ENCODE measurements around the gene MORC1.
"Not testable (repeated sequence)": the region's sequence is repeated elsewhere in the genome, so short reads cannot be mapped to it uniquely, and the experiment has no call there.

MORC1 gene

DNA sequence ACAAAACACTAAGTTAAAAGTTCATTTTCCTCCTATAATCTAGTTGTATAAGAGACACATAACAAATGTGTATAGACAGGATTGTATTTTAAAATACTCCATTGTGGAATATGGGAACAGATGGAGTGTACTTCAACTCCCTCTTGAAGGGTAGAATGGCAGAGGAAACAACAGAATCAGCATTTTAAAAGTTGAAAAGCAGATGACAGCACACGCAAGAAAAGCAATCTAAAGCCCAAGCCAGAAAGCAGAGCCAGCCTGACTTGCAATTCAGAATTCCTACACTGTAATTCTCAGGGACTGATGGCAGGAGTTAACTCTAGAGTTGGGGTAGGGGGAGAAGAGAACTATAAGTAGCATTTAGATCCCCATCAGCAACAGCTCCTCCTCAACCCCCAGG is 22.8 kb downstream of the MORC1 start:
- Histone ChIP-seq H3K27me3 (ENCODE audit: insufficient read depth, low read length) (no peaks in the 10 kb centered on the region), H3K27ac (ENCODE audit: low read length) (no peak overlapping the region), H3K9ac (ENCODE audit: low read depth, low read length) (no peak overlapping the region), H3K4me3 (ENCODE audit: low read length) (no peak overlapping the region), H3K9me3 (ENCODE audit: insufficient read depth, low read depth, low read length) (no peaks in the 10 kb centered on the region), H3K4me1 (ENCODE audit: insufficient read depth, low read length) (no peaks in the 10 kb centered on the region), H3K36me3 (ENCODE audit: insufficient read depth, low read depth, low read length) (no peaks in the 10 kb centered on the region)

DNA sequence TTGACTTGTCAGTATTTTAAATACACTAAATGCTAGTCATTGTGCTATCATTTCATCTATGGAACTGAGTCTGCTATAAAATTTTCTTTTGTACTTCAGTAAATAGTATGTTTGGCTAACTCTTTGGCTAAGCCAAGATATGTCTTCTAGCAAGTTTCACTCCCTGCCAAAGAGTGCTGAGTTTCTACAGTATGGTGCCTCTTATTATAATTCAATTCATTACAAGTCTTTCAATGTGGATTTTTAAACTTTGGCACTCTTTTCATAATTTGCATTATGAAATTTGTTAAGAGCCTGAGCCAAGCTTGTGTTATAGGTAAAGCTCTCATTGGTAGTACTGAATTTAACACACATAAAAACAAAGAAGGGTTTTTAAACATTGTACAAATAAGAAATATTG is 24.4 kb downstream of the MORC1 start:
- H3K27ac ChIP-seq (ENCODE audit: low read length): no peak overlapping the region
- H3K9me3 ChIP-seq (ENCODE audit: insufficient read depth, low read depth, low read length): no peaks in the 10 kb centered on the region
- no peak overlapping the region for H3K4me3 ChIP-seq (ENCODE audit: low read length)
- H3K36me3 ChIP-seq (ENCODE audit: insufficient read depth, low read depth, low read length): no peaks in the 10 kb centered on the region
- H3K9ac ChIP-seq (ENCODE audit: low read depth, low read length): no peak overlapping the region
- H3K4me1 ChIP-seq (ENCODE audit: insufficient read depth, low read length): no peaks in the 10 kb centered on the region
- H3K27me3 ChIP-seq (ENCODE audit: insufficient read depth, low read length): no peaks in the 10 kb centered on the region

DNA sequence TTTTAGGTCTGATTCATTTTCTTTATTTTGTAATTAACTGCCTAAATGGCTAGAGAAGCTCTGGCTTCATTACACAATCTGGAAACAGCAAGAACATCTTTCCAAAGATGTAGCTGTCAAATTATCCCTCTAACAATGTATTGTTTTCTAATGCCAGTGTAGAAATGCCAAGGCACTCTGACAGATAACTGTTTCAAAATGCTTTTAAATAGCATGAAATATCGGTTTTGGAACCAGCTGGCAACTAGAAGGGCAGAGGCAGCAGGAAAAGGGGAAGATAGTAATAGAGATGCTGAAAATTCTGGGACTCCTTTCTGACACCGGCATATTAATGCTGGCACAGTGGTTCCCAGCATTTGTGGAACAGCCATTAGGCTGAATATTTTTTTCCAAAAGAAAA is 26.1 kb downstream of the MORC1 start:
- no peak overlapping the region for H3K9ac ChIP-seq (ENCODE audit: low read depth, low read length)
- H3K4me3 ChIP-seq (ENCODE audit: low read length): no peak overlapping the region
- no peaks in the 10 kb centered on the region for H3K36me3 ChIP-seq (ENCODE audit: insufficient read depth, low read depth, low read length)
- no peaks in the 10 kb centered on the region for H3K27me3 ChIP-seq (ENCODE audit: insufficient read depth, low read length)
- H3K9me3 ChIP-seq (ENCODE audit: insufficient read depth, low read depth, low read length): no peaks in the 10 kb centered on the region
- H3K27ac ChIP-seq (ENCODE audit: low read length): no peak overlapping the region
- no peaks in the 10 kb centered on the region for H3K4me1 ChIP-seq (ENCODE audit: insufficient read depth, low read length)

DNA sequence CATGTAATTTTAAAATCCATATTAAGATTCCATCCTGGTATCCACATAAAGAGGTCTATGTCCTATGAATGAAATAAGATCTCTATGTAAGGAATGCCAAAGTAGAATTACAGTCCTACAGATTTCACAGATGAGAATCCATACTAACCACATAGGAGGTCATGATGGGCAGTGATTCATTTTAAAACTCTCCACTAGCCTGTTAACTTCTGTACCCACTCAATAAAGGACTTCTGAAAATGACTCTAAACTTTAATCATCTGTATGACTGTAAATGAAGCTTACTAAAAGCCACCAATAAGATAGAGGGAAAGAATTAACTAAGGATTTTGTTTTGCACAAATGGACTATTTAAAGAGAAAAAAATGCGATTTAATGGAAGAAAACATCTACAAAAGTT is 28.7 kb downstream of the MORC1 start:
- no peaks in the 10 kb centered on the region for H3K4me1 ChIP-seq (ENCODE audit: insufficient read depth, low read length)
- H3K27me3 ChIP-seq (ENCODE audit: insufficient read depth, low read length): no peaks in the 10 kb centered on the region
- H3K27ac ChIP-seq (ENCODE audit: low read length): no peak overlapping the region
- no peak overlapping the region for H3K9ac ChIP-seq (ENCODE audit: low read depth, low read length)
- no peaks in the 10 kb centered on the region for H3K9me3 ChIP-seq (ENCODE audit: insufficient read depth, low read depth, low read length)
- no peaks in the 10 kb centered on the region for H3K36me3 ChIP-seq (ENCODE audit: insufficient read depth, low read depth, low read length)
- H3K4me3 ChIP-seq (ENCODE audit: low read length): no peak overlapping the region

DNA sequence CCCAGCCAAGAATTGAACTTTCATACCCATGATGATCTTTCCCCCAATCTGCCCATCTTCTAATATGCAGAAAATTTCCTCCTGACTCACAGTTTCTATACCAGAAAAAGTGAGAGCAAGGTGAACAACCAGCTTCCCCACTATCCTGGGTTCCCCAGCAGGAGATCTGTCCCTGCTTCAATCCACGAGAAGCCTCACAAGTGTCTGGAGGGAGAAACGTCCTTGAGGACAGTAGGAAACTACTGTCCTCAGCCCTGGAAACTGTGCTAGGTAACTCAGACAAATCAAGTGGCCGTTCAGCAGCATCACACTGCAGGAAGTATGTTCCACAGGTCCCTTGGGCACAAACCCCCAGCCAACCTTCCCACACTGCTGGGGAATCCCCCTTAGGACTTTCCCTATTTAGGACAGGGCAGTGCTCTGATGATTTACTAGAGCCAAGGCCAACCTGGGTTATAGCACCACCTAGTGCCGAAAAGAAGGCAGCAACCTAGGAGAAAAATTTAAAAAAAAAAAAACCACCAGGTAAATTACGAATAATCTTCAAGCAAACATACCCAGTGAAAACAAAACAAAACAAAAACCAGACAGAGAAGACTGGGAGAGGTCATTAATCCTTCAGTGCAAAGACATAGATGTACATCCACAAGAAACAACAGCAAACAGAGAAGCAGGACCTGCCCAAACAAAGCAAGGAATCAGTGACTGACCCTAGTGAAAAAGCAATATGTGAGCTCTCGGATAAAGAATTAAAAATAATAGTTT is 36.0 kb downstream of the MORC1 start:
- no peak overlapping the region for H3K9ac ChIP-seq (ENCODE audit: low read depth, low read length)
- H3K36me3 ChIP-seq (ENCODE audit: insufficient read depth, low read depth, low read length): no peaks in the 10 kb centered on the region

DNA sequence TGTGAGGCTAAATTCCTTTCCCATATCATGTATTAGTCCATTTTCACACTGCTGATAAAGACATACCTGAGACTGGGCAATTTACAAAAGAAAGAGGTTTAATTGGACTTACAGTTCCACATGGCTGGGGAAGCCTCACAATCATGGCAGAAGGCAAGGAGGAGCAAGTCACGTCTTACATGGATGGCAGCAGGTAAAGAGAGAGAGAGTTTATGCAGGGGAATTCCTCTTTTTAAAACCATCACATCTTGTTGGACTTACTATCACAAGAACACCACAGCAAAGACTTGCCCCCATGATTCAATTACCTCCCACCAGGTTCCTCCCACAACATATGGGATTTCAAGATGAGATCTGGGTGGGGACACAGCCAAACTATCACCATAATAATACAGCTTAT is 37.8 kb downstream of the MORC1 start:
- H3K9ac ChIP-seq (ENCODE audit: low read depth, low read length); H3K9me3 ChIP-seq (ENCODE audit: insufficient read depth, low read depth, low read length); H3K4me3 ChIP-seq (ENCODE audit: low read length): not testable (repeated sequence)

More for the DNA sequence above, 36.0 kb downstream of the MORC1 start:
- H3K4me1 ChIP-seq (ENCODE audit: insufficient read depth, low read length): no peaks in the 10 kb centered on the region
- no peak overlapping the region for H3K27ac ChIP-seq (ENCODE audit: low read length)
- no peaks in the 10 kb centered on the region for H3K9me3 ChIP-seq (ENCODE audit: insufficient read depth, low read depth, low read length)
- no peaks in the 10 kb centered on the region for H3K27me3 ChIP-seq (ENCODE audit: insufficient read depth, low read length)
- no peak overlapping the region for H3K4me3 ChIP-seq (ENCODE audit: low read length)

DNA sequence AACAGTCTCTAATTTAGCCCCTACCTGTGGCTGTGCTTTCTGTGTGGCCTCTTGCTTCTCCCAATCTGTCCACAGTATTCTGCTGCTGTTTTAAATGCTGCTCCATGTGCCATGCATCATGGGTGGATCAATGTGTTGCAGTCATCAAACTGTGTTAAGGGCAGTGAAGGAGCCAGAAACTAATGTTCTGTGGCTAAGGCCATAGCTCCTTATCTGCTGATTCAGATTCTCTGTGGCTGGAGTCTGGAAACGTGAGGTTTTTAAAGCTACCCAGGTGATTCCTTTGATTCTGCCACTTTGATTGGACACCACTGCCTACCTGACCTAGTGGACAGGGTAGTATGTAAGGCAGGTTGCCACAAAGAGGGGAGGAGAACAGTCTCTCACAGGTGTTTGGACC is 44.8 kb downstream of the MORC1 start:
- H3K36me3 ChIP-seq (ENCODE audit: insufficient read depth, low read depth, low read length): no peaks in the 10 kb centered on the region
- no peak overlapping the region for H3K27ac ChIP-seq (ENCODE audit: low read length)
- H3K4me1 ChIP-seq (ENCODE audit: insufficient read depth, low read length): no peaks in the 10 kb centered on the region
- H3K27me3 ChIP-seq (ENCODE audit: insufficient read depth, low read length): no peaks in the 10 kb centered on the region
- no peaks in the 10 kb centered on the region for H3K9me3 ChIP-seq (ENCODE audit: insufficient read depth, low read depth, low read length)
- H3K4me3 ChIP-seq (ENCODE audit: low read length): no peak overlapping the region
- no peak overlapping the region for H3K9ac ChIP-seq (ENCODE audit: low read depth, low read length)

More for the DNA sequence above, 37.8 kb downstream of the MORC1 start:
- H3K36me3 ChIP-seq (ENCODE audit: insufficient read depth, low read depth, low read length); H3K27ac ChIP-seq (ENCODE audit: low read length); H3K4me1 ChIP-seq (ENCODE audit: insufficient read depth, low read length); H3K27me3 ChIP-seq (ENCODE audit: insufficient read depth, low read length): not testable (repeated sequence)

DNA sequence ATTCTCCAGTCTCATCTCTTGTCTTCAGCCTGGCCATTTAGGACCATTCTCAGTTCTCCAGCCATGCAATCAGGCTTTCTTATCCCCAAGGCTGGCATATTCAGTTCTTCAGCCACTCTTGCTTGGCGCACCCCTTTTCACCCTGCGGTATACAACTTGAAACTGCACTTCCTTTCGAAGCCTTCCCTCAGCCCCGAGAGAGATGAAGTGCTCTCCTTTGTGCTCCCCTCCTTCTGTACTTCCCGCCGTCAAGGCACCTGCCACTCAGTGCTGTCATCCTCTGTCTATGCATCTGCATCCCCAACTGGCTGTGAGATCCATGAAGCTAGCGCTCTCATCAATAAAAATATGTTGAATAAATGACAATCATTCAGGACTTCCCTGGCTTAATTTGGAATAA is 45.7 kb downstream of the MORC1 start:
- H3K4me3 ChIP-seq (ENCODE audit: low read length): no peak overlapping the region
- H3K36me3 ChIP-seq (ENCODE audit: insufficient read depth, low read depth, low read length): no peaks in the 10 kb centered on the region
- no peaks in the 10 kb centered on the region for H3K27me3 ChIP-seq (ENCODE audit: insufficient read depth, low read length)
- H3K9me3 ChIP-seq (ENCODE audit: insufficient read depth, low read depth, low read length): no peaks in the 10 kb centered on the region
- H3K9ac ChIP-seq (ENCODE audit: low read depth, low read length): no peak overlapping the region
- H3K4me1 ChIP-seq (ENCODE audit: insufficient read depth, low read length): no peaks in the 10 kb centered on the region
- no peak overlapping the region for H3K27ac ChIP-seq (ENCODE audit: low read length)

DNA sequence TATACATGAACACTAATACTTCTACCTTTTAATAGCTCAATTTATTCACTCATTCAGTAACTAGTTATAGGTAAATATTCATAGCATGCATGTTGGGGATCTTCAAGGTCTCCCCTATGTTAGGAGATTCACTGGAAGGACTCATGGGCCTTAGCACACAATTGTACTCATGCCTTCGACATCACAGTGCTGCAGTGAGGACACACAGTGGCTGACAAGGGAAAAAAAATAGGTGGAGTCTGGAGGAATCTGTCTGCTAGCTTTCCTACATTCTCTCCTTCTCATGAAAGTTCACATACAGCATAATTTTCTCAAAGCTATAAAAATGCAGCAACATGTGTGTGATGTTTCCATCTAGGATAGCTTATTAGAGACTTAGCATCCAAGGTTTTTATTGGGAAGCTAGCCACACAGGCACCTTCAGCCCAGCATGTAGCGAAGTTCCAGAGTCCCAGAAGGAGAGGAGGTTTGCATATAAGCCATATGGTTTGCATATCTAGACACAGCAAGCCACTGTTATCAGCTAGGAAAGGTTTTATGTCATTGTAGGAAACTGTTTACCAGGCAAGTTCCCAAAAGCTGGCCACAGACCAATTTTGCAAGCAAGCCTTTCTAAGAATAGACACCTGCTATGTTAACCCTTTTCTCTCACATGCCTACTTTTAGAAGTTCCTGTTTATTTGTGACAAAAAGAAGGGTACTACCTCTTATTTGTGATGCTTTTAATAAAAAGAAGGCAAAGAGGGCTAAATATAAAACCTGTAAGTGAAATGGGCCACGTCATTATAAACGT is 46.4 kb downstream of the MORC1 start:
- H3K36me3 ChIP-seq (ENCODE audit: insufficient read depth, low read depth, low read length): no peaks in the 10 kb centered on the region
- H3K27ac ChIP-seq (ENCODE audit: low read length): no peak overlapping the region
- no peak overlapping the region for H3K9ac ChIP-seq (ENCODE audit: low read depth, low read length)
- H3K9me3 ChIP-seq (ENCODE audit: insufficient read depth, low read depth, low read length): no peaks in the 10 kb centered on the region
- no peaks in the 10 kb centered on the region for H3K4me1 ChIP-seq (ENCODE audit: insufficient read depth, low read length)
- H3K4me3 ChIP-seq (ENCODE audit: low read length): no peak overlapping the region
- H3K27me3 ChIP-seq (ENCODE audit: insufficient read depth, low read length): no peaks in the 10 kb centered on the region

GRCh38 chr3:109070211-109070610 is 47.7 kb downstream of the MORC1 start:
- Histone ChIP-seq H3K4me3 (ENCODE audit: low read length) (no peak overlapping the region), H3K27me3 (ENCODE audit: insufficient read depth, low read length) (no peaks in the 10 kb centered on the region), H3K36me3 (ENCODE audit: insufficient read depth, low read depth, low read length) (no peaks in the 10 kb centered on the region), H3K9me3 (ENCODE audit: insufficient read depth, low read depth, low read length) (no peaks in the 10 kb centered on the region), H3K9ac (ENCODE audit: low read depth, low read length) (no peak overlapping the region), H3K4me1 (ENCODE audit: insufficient read depth, low read length) (no peaks in the 10 kb centered on the region), H3K27ac (ENCODE audit: low read length) (no peak overlapping the region)

- H3K27me3 ChIP-seq (ENCODE audit: insufficient read depth, low read length): no peaks in the 10 kb centered on the region
- H3K27ac ChIP-seq (ENCODE audit: low read length): no peak overlapping the region
- H3K4me3 ChIP-seq (ENCODE audit: low read length): no peak overlapping the region
- no peaks in the 10 kb centered on the region for H3K9me3 ChIP-seq (ENCODE audit: insufficient read depth, low read depth, low read length)
- no peaks in the 10 kb centered on the region for H3K4me1 ChIP-seq (ENCODE audit: insufficient read depth, low read length)
- no peaks in the 10 kb centered on the region for H3K36me3 ChIP-seq (ENCODE audit: insufficient read depth, low read depth, low read length)
- H3K9ac ChIP-seq (ENCODE audit: low read depth, low read length): no peak overlapping the region
Measured at GRCh38 chr3:109066864-109067263, 51.1 kb downstream of the MORC1 start.

GRCh38 chr3:109059264-109059663 is 58.7 kb downstream of the MORC1 start:
- Histone ChIP-seq H3K27ac (ENCODE audit: low read length) (no peak overlapping the region), H3K9me3 (ENCODE audit: insufficient read depth, low read depth, low read length) (no peaks in the 10 kb centered on the region), H3K27me3 (ENCODE audit: insufficient read depth, low read length) (no peaks in the 10 kb centered on the region)

More at GRCh38 chr3:109059264-109059663, 58.7 kb downstream of the MORC1 start:
- Histone ChIP-seq H3K9ac (ENCODE audit: low read depth, low read length) (no peak overlapping the region), H3K4me3 (ENCODE audit: low read length) (no peak overlapping the region), H3K36me3 (ENCODE audit: insufficient read depth, low read depth, low read length) (no peaks in the 10 kb centered on the region), H3K4me1 (ENCODE audit: insufficient read depth, low read length) (no peaks in the 10 kb centered on the region)
